H9 (cell line): ENCODE measurements around the gene ITGBL1. TPM values are rescaled to one million over a fixed set of nuclear protein-coding genes. Genes with fewer than 3 reads are reported as not detected.

Experiments
- DNase-seq: peaks from one replicate; pipeline ENCODE4 v3.0.0-alpha.2; 2017
- H2AFZ ChIP-seq: one replicate; pipeline ENCODE4 v1.6.1; 2013; ENCODE audit warnings: mild to moderate bottlenecking, low read length, control low read depth, moderate library complexity
- H2AK5ac ChIP-seq: 2 replicates; pipeline ENCODE4 v1.6.1; 2013; ENCODE audit warnings: low read length, control low read depth, mixed read lengths; ENCODE audit not compliant: insufficient read length
- H2BK120ac ChIP-seq: one replicate; pipeline ENCODE4 v1.6.1; 2013; ENCODE audit warnings: low read depth, mild to moderate bottlenecking, low read length, control low read depth, inconsistent platforms; ENCODE audit not compliant: poor library complexity, severe bottlenecking
- H2BK12ac ChIP-seq: 2 replicates; pipeline ENCODE4 v1.6.1; 2013; ENCODE audit warnings: low read length, control low read depth, mixed read lengths, low read depth; ENCODE audit not compliant: insufficient read length
- H2BK15ac ChIP-seq: 2 replicates; pipeline ENCODE4 v1.6.1; 2013; ENCODE audit warnings: low read depth, low read length, control low read depth
- H2BK20ac ChIP-seq: one replicate; pipeline ENCODE4 v1.6.1; 2013; ENCODE audit warnings: low read depth, mild to moderate bottlenecking, low read length, control low read depth, inconsistent platforms; ENCODE audit not compliant: poor library complexity, severe bottlenecking
- H2BK5ac ChIP-seq: 2 replicates; pipeline ENCODE4 v1.6.1; 2013; ENCODE audit warnings: low read length, control low read depth, mixed read lengths; ENCODE audit not compliant: insufficient read length
- H3K14ac ChIP-seq: 2 replicates; pipeline ENCODE4 v1.6.1; 2013; ENCODE audit warnings: low read length, control low read depth; ENCODE audit not compliant: insufficient read depth
- H3K18ac ChIP-seq: 2 replicates; pipeline ENCODE4 v1.6.1; 2013; ENCODE audit warnings: low read depth, mild to moderate bottlenecking, mixed read lengths, low read length, control low read depth; ENCODE audit not compliant: insufficient read length
- H3K23ac ChIP-seq: 2 replicates; pipeline ENCODE4 v1.6.1; 2013; ENCODE audit warnings: low read length, control low read depth, mixed read lengths, low read depth; ENCODE audit not compliant: insufficient read length
- H3K23me2 ChIP-seq: 2 replicates; pipeline ENCODE4 v1.6.1; 2013; ENCODE audit warnings: low read depth, mild to moderate bottlenecking, mixed read lengths, low read length, control low read depth; ENCODE audit not compliant: insufficient read length, poor library complexity, severe bottlenecking
- H3K27ac ChIP-seq: 2 replicates; pipeline ENCODE4 v1.5.1; 2013; ENCODE audit warnings: low read length, control low read depth, mixed read lengths, low read depth; ENCODE audit not compliant: insufficient read length
- H3K27me3 ChIP-seq: 2 replicates; pipeline ENCODE4 v1.6.1; 2013; ENCODE audit warnings: low read length, control low read depth, inconsistent platforms; ENCODE audit not compliant: insufficient read depth
- H3K4ac ChIP-seq: 2 replicates; pipeline ENCODE4 v1.6.1; 2013; ENCODE audit warnings: low read depth, mild to moderate bottlenecking, control low read depth, inconsistent platforms, low read length, moderate library complexity
- H3K4me1 ChIP-seq: 2 replicates; pipeline ENCODE4 v1.6.1; 2013; ENCODE audit warnings: low read length, control low read depth, inconsistent platforms; ENCODE audit not compliant: insufficient read depth
- H3K4me2 ChIP-seq: 2 replicates; pipeline ENCODE4 v1.6.1; 2013; ENCODE audit warnings: low read length, control low read depth, mixed read lengths; ENCODE audit not compliant: insufficient read length, insufficient read depth
- H3K56ac ChIP-seq: 2 replicates; pipeline ENCODE4 v1.6.1; 2013; ENCODE audit warnings: low read depth, mild to moderate bottlenecking, mixed read lengths, low read length, control low read depth; ENCODE audit not compliant: insufficient read length
- H3K79me1 ChIP-seq: 2 replicates; pipeline ENCODE4 v1.6.1; 2013; ENCODE audit warnings: low read depth, mild to moderate bottlenecking, moderate library complexity, low read length, control low read depth, inconsistent platforms; ENCODE audit not compliant: insufficient read depth, poor library complexity, severe bottlenecking
- H3K79me2 ChIP-seq: 2 replicates; pipeline ENCODE4 v1.6.1; 2013; ENCODE audit warnings: low read length, control low read depth, inconsistent platforms; ENCODE audit not compliant: insufficient read depth
- H3K9ac ChIP-seq: 2 replicates; pipeline ENCODE4 v1.6.1; 2013; ENCODE audit warnings: low read length, control low read depth, mixed read lengths; ENCODE audit not compliant: insufficient read length; ENCODE audit errors: extremely low read depth
- H3K9me3 ChIP-seq: one replicate; pipeline ENCODE4 v1.6.1; 2013; ENCODE audit warnings: low read depth, low read length, inconsistent platforms; ENCODE audit not compliant: control insufficient read depth
- H3T11ph ChIP-seq: one replicate; pipeline ENCODE4 v1.6.1; 2013; ENCODE audit warnings: mild to moderate bottlenecking, low read length, control low read depth, inconsistent platforms
- H4K20me1 ChIP-seq: one replicate; pipeline ENCODE4 v1.6.1; 2013; ENCODE audit not compliant: control insufficient read depth, insufficient read length, insufficient read depth
- H4K5ac ChIP-seq: 2 replicates; pipeline ENCODE4 v1.6.1; 2013; ENCODE audit warnings: low read depth, mild to moderate bottlenecking, mixed read lengths, low read length, control low read depth; ENCODE audit not compliant: insufficient read length
- H4K8ac ChIP-seq: replicated peaks from 2 replicates; pipeline ENCODE4 v1.6.1; 2013; ENCODE audit warnings: low read length, control low read depth, mixed read lengths, low read depth; ENCODE audit not compliant: insufficient read length
- H4K91ac ChIP-seq: 2 replicates; pipeline ENCODE4 v1.6.1; 2013; ENCODE audit warnings: low read depth, mild to moderate bottlenecking, moderate library complexity, mixed read lengths, low read length, control low read depth; ENCODE audit not compliant: insufficient read length
- H3K27ac Mint-ChIP-seq, 3 experiments: 2 replicates in 2 of 3; 3 replicates in 1 of 3; pipeline ENCODE4 v1.8.0; 2020 to 2021; ENCODE audit warnings: mixed read lengths in 3 of 3, mild to moderate bottlenecking in 1 of 3, moderate library complexity in 1 of 3
- H3K27me3 Mint-ChIP-seq: 2 replicates; pipeline ENCODE4 v1.8.0; 2021; ENCODE audit warnings: low read depth, mild to moderate bottlenecking, moderate library complexity, mixed read lengths
- H3K36me3 Mint-ChIP-seq, 3 experiments: 2 replicates in 2 of 3; 3 replicates in 1 of 3; pipeline ENCODE4 v1.8.0; 2020 to 2021; ENCODE audit warnings: low read depth in 3 of 3, mixed read lengths in 3 of 3; ENCODE audit not compliant: insufficient read depth in 1 of 3
- H3K4me1 Mint-ChIP-seq, 2 experiments: 2 replicates each; pipeline ENCODE4 v1.8.0; 2020; ENCODE audit warnings: mixed read lengths in 2 of 2
- H3K4me3 Mint-ChIP-seq, 2 experiments: 2 replicates in 1 of 2; 3 replicates in 1 of 2; pipeline ENCODE4 v1.8.0; 2020 to 2021; ENCODE audit warnings: mild to moderate bottlenecking in 2 of 2, mixed read lengths in 2 of 2, moderate library complexity in 1 of 2
- H3K9me3 Mint-ChIP-seq, 2 experiments: 2 replicates in 1 of 2; 3 replicates in 1 of 2; pipeline ENCODE4 v1.8.0; 2020; ENCODE audit warnings: mild to moderate bottlenecking in 2 of 2, mixed read lengths in 2 of 2, moderate library complexity in 1 of 2
- WGBS: extraction: QIAGEN DNeasy Blood & Tissue Kit; methylation state at CpG from one replicate; pipeline ENCODE4 v1.1.7; 2013; ENCODE audit warnings: missing lambda C conversion rate, low lambda C conversion rate, mixed read lengths; ENCODE audit not compliant: insufficient read length; ENCODE audit errors: extremely low coverage; 5-methylcytosine and 5-hydroxymethylcytosine counted together
- total RNA-seq: library from RNA; stranded (reverse); gene quantifications from 2 replicates; pipeline ENCODE4 v1.2.1, GENCODE V29; 2021
- TF ChIP-seq, protein P1 (sequence below): fragments of 200-600 bp; sonication (generic); conservative IDR thresholded peaks from 3 replicates; pipeline ENCODE4 v1.8.0; 2021; ENCODE audit warnings: antibody characterized with exemption, mild to moderate bottlenecking

Gene ITGBL1
- total RNA-seq, 1 experiment from 2014 or later = not detected

DNA sequence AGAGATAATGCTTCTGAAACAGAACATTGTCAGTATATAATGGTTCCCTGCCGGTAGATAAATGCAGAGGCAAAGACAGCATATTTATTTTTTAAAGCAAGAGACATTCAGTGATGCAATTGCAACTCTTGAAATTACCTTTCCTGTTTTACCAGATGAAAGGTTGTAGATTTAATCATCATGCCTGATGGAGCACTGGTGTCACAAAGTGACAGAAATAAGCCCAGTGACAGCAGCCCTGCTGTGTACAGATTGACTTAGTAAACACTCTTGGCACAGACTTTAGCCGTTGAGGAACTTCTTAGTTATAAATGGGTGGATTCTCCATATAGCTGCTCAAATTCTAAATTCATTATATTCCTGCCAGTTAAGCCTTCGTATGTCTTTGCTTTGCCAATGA is 172.5 kb downstream of the ITGBL1 start:
- TF ChIP-seq, protein P1, sequence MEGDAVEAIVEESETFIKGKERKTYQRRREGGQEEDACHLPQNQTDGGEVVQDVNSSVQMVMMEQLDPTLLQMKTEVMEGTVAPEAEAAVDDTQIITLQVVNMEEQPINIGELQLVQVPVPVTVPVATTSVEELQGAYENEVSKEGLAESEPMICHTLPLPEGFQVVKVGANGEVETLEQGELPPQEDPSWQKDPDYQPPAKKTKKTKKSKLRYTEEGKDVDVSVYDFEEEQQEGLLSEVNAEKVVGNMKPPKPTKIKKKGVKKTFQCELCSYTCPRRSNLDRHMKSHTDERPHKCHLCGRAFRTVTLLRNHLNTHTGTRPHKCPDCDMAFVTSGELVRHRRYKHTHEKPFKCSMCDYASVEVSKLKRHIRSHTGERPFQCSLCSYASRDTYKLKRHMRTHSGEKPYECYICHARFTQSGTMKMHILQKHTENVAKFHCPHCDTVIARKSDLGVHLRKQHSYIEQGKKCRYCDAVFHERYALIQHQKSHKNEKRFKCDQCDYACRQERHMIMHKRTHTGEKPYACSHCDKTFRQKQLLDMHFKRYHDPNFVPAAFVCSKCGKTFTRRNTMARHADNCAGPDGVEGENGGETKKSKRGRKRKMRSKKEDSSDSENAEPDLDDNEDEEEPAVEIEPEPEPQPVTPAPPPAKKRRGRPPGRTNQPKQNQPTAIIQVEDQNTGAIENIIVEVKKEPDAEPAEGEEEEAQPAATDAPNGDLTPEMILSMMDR = no peak
- H2BK20ac ChIP-seq = no peak overlapping the region
- H3T11ph ChIP-seq = no peak overlapping the region
- H2BK5ac ChIP-seq = no peak overlapping the region
- H3K14ac ChIP-seq = no peak overlapping the region
- no peaks in the 10 kb centered on the region for H3K79me1 ChIP-seq
- no peak overlapping the region for H3K4me2 ChIP-seq
- no peak overlapping the region for H4K5ac ChIP-seq
- no peaks in the 10 kb centered on the region for H3K4me1 ChIP-seq
- H3K18ac ChIP-seq = no peak overlapping the region
- H2BK15ac ChIP-seq = no peak overlapping the region
- Mint-ChIP-seq H3K9me3 (no peaks in the 10 kb centered on the region), H3K27ac (no peak overlapping the region), H3K27me3 (peaks cover 1% of the 10 kb centered on the region; the same call in 1 of the 2 replicates), H3K4me1 (peaks cover 13 to 18% of the 10 kb centered on the region in 2 experiments), H3K4me3 (no peak overlapping the region), H3K36me3 (no peaks in the 10 kb centered on the region)
- no CpG with 5 or more reads among the region's 3 CpGs for WGBS
- no peak overlapping the region for H3K56ac ChIP-seq
- no peak overlapping the region for H4K8ac ChIP-seq
- H3K9ac ChIP-seq = no peak overlapping the region
- no peak overlapping the region for H4K91ac ChIP-seq
- H2BK120ac ChIP-seq = no peak overlapping the region
- no peak for DNase-seq
- no peak overlapping the region for H3K23ac ChIP-seq
- H3K27me3 ChIP-seq = no peaks in the 10 kb centered on the region
- no peaks in the 10 kb centered on the region for H4K20me1 ChIP-seq
- H2AFZ ChIP-seq = no peak overlapping the region
- H3K9me3 ChIP-seq = no peaks in the 10 kb centered on the region
- H3K23me2 ChIP-seq = no peaks in the 10 kb centered on the region
- no peak overlapping the region for H3K27ac ChIP-seq
- H3K79me2 ChIP-seq = no peaks in the 10 kb centered on the region
- H2AK5ac ChIP-seq = no peak overlapping the region
- no peak overlapping the region for H3K4ac ChIP-seq
- H2BK12ac ChIP-seq = no peak overlapping the region
